ENCODE results near the gene STRAP.

DNA sequence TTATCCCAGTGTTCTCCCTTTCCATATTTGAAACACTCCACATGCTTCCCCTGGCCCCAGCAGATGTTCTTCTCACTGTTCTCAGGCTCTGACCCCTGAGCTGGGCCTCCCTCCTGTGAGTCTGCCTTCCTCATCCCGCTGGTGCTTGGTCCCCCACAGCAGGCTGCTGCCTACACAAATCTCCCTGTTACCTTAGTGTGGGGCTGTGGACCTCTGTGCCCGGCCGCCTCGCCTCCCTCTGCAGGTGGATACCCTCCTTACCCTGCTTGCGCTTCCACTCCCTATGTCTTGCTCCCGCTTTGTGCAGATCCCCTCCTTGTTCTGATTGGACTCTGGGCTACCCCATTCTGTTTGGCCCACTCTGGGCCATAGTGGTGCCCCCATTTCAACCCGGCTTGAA lies 35.9 kb downstream of the STRAP start:
- TF ChIP-seq, protein P1, sequence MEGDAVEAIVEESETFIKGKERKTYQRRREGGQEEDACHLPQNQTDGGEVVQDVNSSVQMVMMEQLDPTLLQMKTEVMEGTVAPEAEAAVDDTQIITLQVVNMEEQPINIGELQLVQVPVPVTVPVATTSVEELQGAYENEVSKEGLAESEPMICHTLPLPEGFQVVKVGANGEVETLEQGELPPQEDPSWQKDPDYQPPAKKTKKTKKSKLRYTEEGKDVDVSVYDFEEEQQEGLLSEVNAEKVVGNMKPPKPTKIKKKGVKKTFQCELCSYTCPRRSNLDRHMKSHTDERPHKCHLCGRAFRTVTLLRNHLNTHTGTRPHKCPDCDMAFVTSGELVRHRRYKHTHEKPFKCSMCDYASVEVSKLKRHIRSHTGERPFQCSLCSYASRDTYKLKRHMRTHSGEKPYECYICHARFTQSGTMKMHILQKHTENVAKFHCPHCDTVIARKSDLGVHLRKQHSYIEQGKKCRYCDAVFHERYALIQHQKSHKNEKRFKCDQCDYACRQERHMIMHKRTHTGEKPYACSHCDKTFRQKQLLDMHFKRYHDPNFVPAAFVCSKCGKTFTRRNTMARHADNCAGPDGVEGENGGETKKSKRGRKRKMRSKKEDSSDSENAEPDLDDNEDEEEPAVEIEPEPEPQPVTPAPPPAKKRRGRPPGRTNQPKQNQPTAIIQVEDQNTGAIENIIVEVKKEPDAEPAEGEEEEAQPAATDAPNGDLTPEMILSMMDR (IDR thresholded peaks at IDR 0.05 in 4 of 5, conservative IDR thresholded peaks at IDR 0.05 in 1 of 5), result no peak
- no peak for TF ChIP-seq POLR2A (IDR thresholded peaks at IDR 0.05)
